Islet of Langerhans (tissue), 1 donor: ENCODE data around the gene PSMD4.
"Not testable (repeated sequence)": the region's sequence is repeated elsewhere in the genome, so short reads cannot be mapped to it uniquely, and the experiment has no call there.

ENCODE experiments used
- FAIRE-seq: peaks from one replicate; lab custom pipeline; 2011; peaks lifted over from hg19 to GRCh38; lab: Jason Lieb, UNC

PSMD4 gene

GRCh38 chr1:151273924-151274466 is 19.5 kb downstream of the PSMD4 start:
- FAIRE-seq, result no peak

- FAIRE-seq, result not testable (repeated sequence)
Observed at GRCh38 chr1:151275341-151275740, 20.8 kb downstream of the PSMD4 start.

- no peak for FAIRE-seq
Observed at GRCh38 chr1:151277249-151277648, 22.7 kb downstream of the PSMD4 start.

GRCh38 chr1:151281225-151281968 is 26.9 kb downstream of the PSMD4 start:
- FAIRE-seq, result no peak

GRCh38 chr1:151281969-151282882 is 27.7 kb downstream of the PSMD4 start, which contains the start of gene ZNF687:
Gene ZNF687 (plus strand): TSS chr1:151282299. CDS start chr1:151286292, 3,993 bp downstream.
- peak; percentile 86 for FAIRE-seq

- no peak for FAIRE-seq
Observed at GRCh38 chr1:151282883-151283725, 28.6 kb downstream of the PSMD4 start.

- no peak for FAIRE-seq
Observed at GRCh38 chr1:151284013-151284577, 29.6 kb downstream of the PSMD4 start.

- FAIRE-seq, result no peak
Observed at GRCh38 chr1:151286619-151287340, 32.2 kb downstream of the PSMD4 start.

- no peak for FAIRE-seq
Observed at GRCh38 chr1:151287341-151287699, 32.8 kb downstream of the PSMD4 start.

- no peak for FAIRE-seq
Observed at GRCh38 chr1:151287767-151288500, 33.4 kb downstream of the PSMD4 start.

- FAIRE-seq, result no peak
Observed at GRCh38 chr1:151288502-151288901, 34.0 kb downstream of the PSMD4 start.

- FAIRE-seq, result no peak
Observed at GRCh38 chr1:151289080-151289935, 34.8 kb downstream of the PSMD4 start.

- no peak for FAIRE-seq
Observed at GRCh38 chr1:151289991-151290708, 35.6 kb downstream of the PSMD4 start.

- FAIRE-seq, result no peak
Observed at GRCh38 chr1:151290709-151291303, 36.3 kb downstream of the PSMD4 start.

GRCh38 chr1:151292207-151293030 is 37.9 kb downstream of the PSMD4 start:
- no peak for FAIRE-seq

- no peak for FAIRE-seq
Observed at GRCh38 chr1:151293093-151293492, 38.6 kb downstream of the PSMD4 start.

GRCh38 chr1:151294742-151295462 is 40.4 kb downstream of the PSMD4 start:
- no peak for FAIRE-seq
